Daoy (cell line): ENCODE results near the gene MPP2. TPM values are rescaled to one million over a fixed set of nuclear protein-coding genes. Genes with fewer than 3 reads are reported as not detected.
"Not testable (repeated sequence)": the region's sequence is repeated elsewhere in the genome, so short reads cannot be mapped to it uniquely, and the experiment has no call there.

Source experiments
- DNase-seq: peaks from one replicate; pipeline ENCODE4 v3.0.0-alpha.2; 2015; ENCODE audit warnings: low read depth
- total RNA-seq: library from RNA; depleted of rRNA; stranded (reverse); fragments of >200 nt; shearing (Covaris generic); gene quantifications from 2 replicates; pipeline ENCODE4 v1.2.3, GENCODE V29; 2014

Gene MPP2
- total RNA-seq, 1 experiment from 2014 or later, result 1.3 TPM

DNA sequence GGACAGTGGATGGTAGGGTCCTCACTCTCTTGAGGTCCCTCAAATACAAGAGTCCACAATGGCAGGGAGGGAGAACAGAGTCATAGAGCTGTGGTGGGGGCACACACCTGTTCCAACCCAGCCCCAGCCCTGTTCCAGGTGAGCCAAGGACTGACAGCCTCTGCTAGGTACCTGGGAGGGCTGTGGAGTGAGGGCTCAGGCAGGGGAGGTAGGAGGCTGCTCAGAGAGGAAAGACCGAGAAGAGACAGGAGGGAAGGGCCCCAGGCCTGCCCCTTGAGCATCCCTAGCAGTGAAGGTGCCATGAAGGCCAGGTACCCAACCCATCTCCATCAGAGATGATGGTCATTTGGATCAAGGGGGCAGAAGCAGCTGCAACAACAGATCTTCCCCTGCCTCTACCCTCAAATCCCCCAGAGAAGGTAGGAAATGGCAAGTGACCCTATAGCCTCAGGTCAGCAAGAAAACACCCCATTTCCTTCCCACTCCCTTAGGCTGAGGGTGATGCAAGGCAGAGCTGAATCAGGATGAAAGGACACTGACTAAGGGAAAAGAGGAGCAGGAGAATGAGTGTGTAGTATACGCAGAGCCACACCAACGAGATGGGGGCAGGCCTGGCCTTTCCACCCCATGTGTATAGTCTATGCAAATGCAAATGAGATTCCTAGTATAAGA lies 31.7 kb downstream of the MPP2 start:
- DNase-seq, result no peak

DNA sequence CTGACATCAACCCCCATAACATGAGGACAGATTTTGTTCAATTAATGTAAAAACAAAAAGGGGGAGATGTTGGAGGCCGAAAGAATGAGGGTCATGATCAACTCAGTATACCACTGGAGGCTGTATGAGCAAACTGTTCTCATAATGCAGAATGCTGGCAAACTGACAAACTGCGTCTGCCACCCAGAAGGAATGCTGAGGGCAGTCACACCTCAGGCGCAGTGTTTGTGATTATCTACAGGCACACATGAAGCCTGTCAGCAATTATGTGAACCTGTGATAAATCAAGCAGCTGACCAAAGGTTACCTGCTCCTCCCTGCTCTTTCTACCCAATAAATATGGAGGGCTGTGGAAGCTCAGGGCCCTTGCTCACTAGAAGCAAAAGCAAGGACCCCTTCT lies 33.0 kb downstream of the MPP2 start:
- DNase-seq, result no peak

DNA sequence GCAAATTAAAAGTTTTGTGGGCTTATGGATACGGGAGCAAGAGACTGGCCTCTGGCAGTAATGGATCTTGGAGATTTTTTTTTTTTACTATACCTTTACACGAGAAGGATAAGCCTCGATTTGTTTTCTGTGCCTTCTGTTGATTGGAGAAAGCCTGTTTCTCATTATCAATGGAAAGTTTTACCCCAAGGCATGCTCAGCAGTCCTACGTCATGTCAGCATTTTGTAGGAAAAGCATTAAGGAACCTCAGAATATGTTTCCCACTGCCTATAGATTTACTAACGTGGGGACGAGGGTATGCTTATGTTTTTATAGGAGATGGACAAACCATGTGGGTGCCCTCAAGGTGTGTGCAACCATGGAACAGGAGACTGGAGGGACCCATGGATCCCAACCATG lies 33.5 kb downstream of the MPP2 start:
- no peak for DNase-seq

DNA sequence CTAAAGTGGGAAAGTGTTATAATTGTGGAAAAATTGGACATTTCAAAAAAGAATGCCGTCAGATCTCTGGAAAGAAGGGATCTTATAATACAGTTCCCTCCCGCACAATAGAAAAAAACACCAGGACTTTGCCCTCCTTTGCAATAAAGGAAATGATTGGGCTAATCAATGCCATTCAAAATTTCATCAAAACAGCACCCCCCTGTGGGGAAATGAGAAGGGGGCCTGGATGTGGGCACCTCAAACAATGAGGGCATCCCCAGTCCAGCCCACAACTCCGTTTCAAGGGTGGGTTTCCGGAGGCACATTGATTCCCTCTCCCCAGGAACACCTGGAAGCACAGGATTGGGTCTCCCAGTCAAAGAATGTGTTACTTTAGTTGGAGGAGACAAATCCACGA lies 34.2 kb downstream of the MPP2 start:
- no peak for DNase-seq

DNA sequence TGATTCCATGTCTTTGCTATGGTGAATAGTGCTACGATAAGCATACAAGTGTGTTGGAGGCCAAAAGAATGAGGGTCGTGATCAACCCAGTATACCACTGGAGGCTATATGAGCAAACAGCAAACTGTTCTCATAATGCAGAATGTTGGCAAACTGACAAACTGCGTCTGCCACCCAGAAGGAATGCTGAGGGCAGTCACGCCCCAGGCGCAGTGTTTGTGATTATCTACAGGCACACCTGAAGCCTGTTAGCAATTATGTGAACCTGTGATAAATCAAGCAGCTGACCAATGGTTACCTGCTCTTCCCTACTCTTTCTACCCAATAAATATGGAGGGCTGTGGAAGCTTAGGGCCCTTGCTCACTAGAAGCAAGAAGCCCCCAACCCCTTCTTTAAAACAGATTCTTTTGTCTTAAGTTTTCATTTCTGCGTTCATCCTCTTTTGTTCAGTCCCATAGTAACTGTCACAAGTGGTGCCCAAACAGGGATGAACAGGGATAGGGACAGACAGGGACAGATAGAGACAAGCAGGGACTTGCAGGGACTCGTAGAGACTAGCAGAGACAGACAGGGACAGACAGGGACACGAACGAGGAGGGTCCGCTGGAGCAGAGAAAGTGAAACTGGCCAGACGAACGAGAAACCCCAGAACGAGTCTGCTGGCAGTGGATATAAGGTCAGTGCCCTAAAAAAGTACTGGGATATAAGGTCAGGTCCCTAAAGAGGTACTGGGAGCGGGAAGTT lies 35.2 kb downstream of the MPP2 start:
- DNase-seq, result no peak

DNA sequence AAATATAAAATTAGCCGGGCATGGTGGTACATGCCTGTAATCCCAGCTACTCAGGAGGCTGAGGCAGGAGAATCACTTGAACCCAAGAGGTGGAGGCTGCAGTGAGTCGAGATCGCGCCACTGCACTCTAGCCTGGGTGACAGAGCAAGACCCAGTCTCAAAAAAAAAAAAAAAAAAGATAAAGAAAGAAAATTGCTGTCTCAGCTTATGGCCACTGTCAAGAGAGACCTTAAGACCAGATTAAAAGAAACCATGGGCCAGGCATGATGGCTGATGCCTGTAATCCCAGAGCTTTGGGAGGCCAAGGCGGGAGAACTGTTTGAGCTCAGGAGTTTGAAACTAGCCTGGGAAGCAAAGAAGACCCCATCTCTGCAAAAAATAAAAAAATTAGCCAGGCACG lies 38.3 kb downstream of the MPP2 start:
- DNase-seq, result not testable (repeated sequence)

DNA sequence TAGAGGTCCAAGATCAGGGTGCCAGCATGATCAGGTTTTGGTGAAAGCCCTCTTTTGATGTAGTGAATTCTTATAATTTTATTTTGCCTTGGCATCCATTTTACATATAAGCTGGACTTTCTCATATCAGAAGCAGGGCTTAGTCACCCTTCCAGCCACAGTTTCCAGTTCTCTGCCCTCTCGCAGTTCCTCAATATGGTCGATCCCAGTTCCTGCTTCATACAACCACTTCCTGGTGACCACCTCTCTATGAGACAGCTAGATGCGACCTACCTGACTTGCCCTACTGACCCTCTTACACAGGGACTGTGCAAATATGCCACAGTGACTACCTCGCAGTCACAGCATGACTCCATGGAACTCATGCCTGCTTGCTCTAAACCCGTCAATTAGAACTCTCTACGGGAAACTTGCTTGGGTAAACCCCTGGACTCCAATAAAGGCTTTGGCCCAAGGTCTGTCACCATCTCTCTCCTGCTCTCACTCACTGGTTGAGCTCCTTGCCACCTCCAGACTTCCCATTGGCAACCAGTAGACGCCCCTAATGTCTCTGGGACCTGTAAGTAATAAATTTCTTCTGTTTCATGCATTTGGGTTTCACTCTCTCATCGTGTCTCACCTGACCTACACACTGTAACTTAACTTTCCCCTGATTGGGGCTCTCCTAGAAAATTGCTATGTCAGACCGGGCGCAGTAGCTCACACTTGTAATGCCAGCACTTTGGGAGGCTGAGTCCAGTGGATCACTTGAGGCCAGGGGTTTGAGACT lies 38.9 kb downstream of the MPP2 start:
- no peak for DNase-seq

DNA sequence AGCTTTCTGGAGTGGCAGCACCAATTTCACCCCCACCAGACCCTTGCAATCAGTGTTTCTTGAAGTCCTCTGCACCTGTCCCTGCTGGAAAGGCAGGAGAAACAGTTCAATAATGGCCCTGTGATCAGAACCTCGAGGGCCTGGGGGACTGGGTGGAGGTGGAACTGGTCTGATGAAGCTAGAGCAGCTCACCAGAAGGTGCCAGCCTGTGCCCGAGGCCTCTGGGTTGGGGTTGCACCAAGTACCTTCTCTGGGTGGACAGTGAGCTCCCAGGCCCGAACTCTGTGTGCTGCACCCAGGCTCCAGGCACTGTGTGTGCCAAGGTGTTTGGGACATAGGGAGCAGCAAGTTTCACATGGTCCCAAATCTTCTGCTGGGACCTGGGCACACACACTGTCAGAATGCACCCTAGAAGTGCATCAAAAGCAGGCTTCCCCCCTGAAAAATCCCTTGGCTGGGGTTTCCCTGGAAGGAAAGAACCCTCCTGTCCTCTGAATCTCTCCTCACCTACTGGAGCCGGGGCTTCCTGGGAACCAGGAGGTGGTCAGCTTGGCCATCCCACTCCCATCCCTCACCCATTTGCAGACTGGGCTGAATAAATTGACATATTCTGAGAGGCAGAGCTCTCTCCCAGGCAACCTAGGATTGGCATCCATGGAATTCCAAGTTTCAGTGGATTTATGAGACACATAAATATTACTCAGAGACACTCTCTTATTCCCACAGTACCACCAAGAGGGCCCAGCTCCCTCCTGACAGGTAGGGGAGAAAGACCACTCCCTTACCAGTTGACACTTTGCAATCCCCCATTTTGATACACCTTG lies 43.0 kb downstream of the MPP2 start:
- DNase-seq, result no peak

DNA sequence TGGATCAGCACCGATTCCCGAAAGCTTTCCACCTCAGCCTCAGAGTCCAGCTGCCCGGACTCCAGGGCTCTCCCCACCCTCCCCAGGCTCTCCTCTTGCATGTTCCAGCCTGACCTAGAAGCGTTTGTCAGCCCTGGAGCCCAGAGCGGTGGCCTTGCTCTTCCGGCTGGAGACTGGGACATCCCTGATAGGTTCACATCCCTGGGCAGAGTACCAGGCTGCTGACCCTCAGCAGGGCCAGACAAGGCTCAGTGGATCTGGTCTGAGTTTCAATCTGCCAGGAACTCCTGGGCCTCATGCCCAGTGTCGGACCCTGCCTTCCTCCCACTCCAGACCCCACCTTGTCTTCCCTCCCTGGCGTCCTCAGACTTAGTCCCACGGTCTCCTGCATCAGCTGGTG lies 45.4 kb downstream of the MPP2 start:
- DNase-seq, result no peak

DNA sequence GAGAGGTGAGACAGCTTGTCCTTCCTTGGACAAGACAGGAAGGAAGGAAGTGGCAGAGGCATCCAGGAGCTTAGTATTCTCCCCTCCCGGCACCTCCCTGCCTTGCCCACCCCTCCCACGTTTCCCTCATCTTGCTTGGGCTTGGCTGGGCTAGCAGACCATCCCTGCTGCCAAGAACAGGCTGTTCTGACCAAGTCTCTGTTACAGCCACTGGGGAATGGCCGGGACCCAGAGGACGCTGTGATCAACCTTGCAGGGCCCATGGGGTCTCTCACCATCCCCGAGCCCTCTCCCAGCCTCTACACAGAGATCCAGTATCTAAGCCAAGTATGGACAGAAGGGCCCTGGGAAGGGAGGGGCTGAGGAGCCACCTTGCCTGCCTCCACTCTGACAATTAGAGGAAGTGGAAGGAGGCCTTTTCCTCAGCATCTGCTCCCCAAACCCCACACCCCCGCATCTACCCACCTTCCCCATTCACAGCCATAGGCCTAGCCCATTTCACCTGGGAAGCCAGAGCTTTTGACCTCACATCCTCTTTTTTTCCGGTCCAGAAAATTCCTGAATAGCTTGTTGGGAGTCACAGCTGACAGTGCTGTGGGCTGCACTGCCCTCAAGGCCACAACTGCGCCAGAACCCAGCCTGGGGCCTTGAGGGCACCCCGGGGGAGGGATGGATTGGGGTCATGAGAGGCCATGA lies 46.3 kb downstream of the MPP2 start:
- no peak for DNase-seq

DNA sequence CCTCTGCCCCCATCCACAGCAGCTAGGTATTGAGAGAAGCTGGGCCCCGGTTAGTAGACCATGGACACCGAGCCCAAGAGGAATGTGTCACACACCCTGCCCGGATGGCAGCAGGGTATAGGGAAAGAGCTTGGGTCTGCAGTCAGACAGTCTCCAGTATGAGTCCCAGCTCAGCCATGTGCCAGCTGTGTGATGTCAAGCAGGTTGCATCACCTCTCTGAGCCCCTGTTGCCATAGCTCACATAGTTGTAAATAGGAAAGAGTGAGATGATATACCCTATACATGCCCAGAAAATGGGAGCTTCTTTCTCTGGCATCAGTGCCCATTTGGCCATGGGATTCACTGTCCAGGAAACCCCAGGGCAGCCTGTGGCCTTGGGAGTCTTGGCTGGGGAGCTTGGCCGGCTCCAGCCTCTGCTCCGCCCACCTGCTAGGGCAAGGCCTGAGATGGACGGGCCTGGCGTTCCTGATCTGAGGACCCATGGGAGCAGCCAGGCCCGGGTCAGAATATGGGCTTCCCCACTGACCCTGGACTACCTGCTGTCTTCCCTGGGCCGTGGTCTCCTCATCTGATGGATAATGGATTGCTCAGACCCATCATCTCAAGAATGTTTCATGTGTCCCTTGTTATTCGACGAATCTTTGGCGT lies 47.1 kb downstream of the MPP2 start:
- no peak for DNase-seq

DNA sequence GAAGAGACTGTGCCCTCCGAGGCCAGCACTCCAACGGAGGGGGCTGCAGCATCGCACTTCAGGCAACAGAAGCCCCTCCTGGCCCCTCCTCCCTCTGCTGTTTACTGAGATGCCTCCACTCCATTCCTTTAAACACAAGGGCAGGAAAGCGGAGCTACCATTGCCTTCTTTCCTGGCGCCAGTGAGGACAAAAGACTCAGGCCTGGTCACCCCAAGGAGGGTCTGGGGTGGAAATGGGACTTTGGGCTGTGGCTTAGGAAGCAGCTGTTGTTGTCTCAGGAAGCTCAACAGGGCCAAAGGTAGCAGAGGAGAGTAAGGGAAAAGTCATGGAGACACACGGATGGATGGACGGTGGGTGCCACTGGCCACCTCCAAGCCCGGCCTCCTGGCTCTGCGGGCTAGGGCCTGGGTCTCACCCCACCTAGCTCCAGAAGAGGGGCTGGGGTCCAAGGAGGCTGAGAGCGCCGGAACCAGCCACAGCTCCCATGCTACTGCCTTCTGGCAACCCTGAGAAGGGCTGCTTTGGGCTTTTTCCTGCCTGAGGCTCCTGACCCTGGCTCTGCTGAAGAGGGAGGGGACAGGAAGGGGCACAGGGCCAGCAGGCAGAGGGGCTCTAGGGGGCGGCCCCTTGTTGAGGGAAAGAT lies 49.3 kb downstream of the MPP2 start:
- DNase-seq, result no peak

DNA sequence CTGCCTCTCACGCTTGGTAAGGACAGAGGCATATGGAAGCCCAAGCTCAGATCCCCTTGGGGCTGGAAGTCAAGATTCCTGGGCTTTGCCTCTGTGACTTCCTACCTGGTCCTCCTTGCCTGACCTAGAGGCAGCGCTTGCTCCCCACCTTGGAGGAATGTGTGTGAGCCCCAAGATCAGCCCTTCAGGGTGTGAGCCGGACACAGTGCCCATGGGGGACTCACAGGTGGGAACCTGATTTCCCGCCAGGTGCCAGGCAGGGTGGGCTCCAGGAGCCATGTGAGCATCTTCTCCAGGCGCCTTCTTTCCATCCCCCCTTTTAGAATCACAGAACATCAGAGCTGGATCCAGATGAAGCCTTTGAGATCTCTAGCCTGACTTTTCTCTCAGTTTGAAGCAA lies 50.2 kb downstream of the MPP2 start:
- DNase-seq, result no peak

DNA sequence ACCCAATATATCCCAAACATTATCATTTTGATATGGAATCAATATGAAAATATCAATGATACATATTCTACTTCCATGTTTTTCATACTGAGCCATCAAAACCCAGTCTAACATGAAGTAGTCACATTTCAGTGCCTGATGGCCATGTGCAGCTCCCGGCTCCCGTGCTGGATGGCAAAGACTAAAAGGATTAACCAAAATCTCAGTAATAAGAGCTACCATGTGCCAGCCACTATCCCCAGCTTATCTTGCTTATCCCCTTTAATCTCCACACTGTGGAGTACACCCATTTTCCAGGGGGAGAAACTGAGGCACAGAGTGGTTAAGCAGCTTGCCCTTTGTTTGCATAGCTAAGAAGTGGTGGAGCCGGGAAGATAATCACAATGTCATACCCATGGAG lies 51.2 kb downstream of the MPP2 start:
- no peak for DNase-seq

DNA sequence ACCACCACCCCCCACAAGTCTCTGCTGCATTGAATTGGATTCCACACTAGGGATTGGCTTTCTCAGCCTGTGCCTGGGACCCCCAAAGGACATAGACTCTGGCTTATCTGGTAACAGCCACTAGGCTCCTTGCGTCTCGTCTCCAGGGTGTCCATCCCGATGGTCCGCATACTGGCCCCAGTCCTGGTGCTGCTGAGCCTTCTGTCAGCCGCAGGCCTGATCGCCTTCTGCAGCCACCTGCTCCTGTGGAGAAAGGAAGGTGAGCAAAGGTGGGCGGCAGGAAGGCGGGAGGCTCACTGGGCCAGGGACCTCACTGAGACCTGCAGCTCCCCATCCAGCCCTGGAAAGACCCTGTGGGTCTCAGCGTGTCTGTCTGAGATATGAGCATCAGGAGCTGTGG lies 52.3 kb downstream of the MPP2 start:
- DNase-seq, result no peak

DNA sequence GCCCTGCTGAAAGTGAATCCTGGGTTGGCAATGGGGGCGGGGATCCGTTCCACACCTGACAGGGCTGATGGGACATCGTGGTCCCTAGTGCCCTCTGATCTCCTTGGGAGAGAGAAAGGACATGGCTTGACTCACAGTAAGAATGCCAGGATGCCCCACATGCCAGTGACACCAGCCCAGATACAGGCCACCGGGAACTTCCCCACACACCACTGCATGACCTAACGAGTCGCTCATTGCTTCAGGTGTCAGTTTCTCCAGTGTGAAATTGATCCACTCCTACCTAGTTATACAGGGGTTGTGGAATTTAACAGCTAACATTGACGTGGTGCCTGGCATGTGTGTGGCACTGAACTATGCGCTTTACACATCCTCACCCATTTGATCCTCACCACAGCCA lies 52.8 kb downstream of the MPP2 start:
- DNase-seq, result no peak

DNA sequence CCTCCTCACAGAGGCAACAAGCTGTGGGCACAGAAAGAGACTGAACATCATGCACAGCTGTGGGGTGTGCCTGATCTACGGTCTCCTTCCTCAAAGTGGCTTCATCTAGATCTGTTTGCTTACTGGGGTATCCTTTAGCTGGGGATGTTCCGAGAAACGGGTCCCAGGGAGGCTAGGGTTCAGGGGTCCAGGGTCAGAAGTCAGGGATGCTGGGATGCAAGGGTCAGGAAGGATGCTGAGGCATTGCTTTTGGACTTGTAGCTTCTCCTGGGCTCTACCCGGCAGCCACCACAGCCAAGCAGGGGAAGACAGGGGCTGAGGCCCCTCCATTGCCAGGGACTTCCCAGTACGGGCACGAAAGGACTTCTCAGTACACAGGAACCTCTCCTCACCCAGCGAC lies 53.8 kb downstream of the MPP2 start:
- no peak for DNase-seq

DNA sequence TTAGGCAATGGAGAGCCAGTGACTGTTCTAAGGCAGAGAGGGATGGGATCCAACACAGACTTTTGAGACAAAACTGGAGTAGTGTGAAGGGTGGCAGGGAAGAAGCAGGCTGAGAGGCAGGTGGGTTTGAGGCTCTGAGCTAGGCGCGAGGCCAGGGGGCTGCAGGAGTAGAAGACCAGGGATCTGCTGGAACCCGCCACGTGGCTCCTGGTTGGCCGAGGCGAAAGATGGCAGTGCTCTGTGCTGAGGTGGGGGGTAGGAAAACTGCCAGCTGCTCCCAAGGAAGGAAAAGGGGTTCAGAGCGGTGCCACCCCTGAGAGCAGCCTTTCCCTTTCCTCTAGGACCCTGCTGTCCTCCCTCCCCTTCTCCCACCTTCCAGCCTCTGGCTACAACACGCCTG lies 54.8 kb downstream of the MPP2 start:
- no peak for DNase-seq

DNA sequence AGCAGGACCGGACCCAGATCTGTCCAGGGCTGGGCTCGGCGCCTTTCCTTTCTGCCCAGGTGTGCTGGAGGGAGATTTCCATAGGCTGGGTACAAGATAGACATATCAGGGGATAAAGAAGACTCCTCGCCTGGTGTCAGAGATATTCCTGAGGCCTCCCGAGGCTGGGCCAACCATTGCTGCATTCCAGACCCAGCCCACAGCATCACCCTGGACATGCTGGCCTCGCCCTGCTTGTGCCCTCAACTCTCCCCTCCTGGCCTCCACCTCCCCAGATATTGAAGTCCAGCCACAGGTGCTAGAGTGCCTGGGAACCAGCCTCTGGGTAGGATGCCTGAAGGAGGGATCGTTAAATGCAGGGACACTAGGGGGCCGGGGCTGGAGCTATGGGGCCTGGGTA lies 58.2 kb downstream of the MPP2 start:
- no peak for DNase-seq

DNA sequence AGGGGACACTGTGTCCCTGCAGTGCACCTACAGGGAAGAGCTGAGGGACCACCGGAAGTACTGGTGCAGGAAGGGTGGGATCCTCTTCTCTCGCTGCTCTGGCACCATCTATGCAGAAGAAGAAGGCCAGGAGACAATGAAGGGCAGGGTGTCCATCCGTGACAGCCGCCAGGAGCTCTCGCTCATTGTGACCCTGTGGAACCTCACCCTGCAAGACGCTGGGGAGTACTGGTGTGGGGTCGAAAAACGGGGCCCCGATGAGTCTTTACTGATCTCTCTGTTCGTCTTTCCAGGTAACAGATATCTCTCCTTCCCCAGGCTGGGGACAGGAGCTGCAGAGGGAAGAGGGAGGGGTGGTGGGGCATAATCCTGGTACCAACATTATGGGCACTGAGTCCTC lies 58.7 kb downstream of the MPP2 start:
- DNase-seq, result no peak
